ENCODE data around the gene GET4.
"Not testable (repeated sequence)": the region's sequence is repeated elsewhere in the genome, so short reads cannot be mapped to it uniquely, and the experiment has no call there.

GET4 gene

DNA sequence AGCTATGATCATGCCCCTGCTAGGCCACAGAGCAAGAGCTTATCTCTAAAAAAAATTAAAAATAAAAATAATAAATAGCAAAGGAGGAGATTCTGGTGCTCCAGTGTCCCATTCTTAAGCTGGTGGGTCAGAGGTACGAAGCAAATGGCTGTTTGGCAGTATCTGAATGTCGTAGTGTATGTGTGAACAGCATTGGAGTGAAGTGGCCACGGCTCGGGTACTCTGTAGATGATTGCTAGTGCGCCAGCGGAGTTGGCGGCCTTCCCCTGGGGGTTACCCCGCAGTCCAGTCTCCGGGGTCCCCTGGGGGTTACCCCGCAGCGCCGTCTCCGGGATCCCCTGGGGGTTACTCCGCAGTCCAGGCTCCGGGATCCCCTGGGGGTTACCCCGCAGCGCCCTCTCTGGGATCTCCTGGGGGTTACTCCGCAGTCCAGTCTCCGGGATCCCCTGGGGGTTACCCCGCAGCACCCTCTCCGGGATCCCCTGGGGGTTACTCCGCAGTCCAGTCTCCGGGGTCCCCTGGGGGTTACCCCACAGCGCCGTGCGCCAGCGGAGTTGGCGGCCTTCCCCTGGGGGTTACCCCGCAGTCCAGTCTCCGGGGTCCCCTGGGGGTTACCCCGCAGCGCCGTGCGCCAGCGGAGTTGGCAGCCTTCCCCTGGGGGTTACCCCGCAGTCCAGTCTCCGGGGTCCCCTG lies 29.2 kb upstream of the GET4 start:
- not testable (repeated sequence) for DNase-seq

DNA sequence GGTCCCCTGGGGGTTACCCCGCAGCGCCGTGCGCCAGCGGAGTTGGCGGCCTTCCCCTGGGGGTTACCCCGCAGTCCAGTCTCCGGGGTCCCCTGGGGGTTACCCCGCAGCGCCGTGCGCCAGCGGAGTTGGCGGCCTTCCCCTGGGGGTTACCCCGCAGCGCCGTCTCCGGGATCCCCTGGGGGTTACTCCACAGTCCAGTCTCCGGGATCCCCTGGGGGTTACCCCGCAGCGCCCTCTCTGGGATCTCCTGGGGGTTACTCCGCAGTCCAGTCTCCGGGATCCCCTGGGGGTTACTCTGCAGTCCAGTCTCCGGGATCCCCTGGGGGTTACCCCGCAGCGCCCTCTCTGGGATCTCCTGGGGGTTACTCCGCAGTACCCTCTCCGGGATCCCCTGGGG lies 28.6 kb upstream of the GET4 start:
- not testable (repeated sequence) for DNase-seq

DNA sequence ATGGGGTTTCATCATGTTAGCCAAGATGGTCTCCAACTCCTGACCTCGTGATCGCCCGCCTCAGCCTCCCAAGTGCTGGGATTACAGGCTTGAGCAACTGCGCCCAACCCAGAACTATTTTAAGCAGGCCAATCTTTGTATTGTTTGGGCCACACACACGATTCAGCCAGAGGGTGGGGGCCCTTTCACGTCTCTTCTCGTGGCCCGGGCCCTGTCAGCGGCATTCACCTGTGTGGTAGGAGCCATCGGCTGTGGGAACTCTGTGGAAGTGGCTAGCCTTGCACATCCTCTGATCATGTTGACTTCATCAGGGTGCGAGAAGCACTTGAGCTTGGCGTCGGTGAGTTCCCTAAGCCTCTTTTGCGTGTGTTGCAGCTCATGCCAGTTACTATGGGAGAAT lies 27.2 kb upstream of the GET4 start:
- no peak for DNase-seq

DNA sequence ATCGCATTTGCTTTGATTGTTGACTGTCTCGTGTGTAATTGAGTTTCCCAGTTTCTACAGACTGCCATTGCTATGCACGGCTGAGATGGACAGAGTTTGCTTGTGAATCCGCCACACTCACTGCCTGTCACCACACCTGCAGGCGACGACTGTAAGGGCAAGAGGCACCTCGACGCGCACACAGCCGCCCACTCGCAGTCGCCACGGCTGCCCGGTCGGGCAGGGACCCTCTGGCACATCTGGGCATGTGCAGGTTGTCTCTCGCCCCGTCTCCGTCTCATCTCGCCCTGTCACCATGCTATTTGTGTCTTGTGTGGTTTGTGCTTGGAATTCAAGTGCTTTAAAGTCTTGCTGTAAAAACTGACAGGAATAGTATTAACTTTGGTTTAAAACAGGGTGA lies 26.6 kb upstream of the GET4 start:
- no peak for DNase-seq

DNA sequence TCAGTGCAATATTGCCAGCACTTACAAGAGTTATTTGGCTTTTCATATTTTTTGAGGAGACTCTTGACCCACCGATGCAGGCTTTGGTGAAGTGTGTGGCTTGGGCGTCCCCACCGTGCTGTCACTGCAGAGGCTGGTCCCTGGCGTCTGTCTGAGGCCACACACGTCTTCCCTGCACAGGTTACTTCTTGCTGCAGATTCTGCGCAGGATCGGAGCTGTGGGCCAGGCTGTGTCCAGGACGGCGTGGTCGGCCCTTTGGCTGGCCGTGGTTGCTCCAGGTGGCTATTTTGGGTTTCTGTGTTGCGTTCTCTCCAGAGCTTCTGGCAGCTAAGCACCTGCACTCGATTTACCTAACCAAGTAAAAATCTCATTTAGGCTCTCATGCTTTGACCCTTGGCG lies 25.1 kb upstream of the GET4 start:
- no peak for DNase-seq

DNA sequence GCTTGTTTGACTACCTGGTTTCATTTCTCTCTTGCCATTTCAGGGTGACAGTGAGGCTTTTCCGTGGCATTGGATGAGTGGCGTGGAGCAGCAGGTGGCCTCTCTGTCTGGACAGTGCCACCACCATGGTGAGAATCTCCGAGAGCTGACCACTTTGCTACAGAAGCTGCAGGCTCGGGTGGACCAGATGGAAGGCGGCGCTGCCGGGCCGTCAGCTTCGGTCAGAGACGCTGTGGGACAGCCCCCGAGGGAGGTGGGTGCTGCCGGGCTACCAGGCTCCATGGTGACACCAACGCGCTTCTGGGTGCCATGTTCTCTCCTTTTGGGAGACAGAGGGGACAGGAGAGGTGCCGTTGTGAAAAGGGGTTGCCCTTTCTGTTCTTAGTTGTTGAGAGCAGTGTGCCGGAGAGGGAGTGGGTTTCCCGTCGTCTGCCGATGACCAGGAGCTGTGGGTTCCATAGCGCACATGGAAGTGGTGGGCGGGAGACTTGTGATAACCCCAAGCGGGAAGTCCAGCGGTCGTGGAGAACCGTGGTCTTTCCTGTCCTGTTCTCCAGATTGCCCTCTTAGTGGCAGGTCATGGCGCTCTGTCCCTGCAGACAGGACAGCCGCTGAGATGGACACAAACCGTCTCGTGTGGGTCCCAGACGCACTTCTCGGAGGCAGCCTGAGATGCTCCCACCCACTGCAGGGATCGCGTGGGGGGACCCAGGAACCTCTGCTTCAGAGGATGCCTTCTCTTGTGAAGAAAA lies 22.8 kb upstream of the GET4 start:
- DNase-seq: no peak

DNA sequence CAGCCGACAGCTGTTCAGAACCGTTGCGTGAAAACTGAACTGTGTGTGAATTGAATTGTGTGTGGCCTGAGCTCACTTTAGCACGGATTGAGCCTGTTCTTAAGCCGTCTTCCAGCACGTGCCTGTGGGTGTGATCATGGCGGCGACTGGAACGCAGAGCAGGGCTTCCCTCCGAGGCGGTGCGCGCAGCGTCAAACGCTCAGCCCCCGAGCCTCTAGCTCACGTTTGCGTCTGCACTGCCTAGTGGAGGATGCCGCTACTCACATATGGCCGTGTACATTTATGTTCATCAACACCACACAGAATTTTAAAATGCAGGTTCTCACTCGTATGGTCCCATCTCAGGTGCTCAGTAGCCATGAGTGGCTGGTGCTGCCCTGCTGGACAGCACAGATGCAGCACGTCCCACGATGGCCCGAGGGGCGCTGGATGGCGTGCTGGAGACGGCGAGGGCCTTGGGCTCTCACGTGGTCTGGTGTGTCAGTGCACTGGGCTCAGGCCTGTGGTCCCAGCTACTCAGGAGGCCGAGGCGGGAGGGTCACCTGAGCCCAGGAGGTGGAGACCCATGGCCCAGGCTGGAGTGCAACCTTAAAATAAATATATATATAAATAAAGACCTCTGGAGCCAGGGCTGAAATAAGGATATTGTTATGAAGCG lies 22.1 kb upstream of the GET4 start:
- DNase-seq: no peak

DNA sequence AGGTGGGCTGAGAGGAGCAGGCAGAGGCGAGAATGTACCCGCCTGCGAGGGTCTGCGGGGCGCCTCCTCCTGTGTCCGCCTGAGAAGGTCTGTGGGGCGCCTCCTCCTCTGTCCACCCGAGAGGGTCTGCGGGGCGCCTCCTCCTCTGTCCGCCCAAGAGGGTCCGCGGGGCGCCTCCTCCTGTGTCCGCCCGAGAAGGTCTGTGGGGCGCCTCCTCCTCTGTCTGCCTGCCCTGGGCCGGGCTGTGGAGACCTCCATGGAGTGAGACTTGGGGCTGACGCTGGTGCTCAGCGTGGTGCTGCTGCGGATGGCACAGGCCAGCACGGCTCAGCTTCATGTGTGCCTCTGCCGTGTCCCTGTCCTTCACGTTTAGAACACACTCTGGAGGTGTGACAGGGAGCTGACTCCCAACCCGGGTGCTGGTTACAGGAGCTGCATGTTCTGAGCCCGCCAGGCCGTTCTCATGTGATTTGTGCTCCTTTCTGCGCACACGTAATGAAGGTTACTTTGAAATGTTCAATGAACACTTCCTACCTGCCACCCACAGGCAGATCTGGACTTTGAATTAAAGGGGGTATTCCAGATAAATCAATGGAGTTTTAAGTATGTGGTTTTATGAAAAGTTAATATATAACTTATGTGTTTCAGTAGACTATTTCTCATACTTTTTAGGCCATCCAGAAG lies 20.5 kb upstream of the GET4 start:
- no peak for DNase-seq

DNA sequence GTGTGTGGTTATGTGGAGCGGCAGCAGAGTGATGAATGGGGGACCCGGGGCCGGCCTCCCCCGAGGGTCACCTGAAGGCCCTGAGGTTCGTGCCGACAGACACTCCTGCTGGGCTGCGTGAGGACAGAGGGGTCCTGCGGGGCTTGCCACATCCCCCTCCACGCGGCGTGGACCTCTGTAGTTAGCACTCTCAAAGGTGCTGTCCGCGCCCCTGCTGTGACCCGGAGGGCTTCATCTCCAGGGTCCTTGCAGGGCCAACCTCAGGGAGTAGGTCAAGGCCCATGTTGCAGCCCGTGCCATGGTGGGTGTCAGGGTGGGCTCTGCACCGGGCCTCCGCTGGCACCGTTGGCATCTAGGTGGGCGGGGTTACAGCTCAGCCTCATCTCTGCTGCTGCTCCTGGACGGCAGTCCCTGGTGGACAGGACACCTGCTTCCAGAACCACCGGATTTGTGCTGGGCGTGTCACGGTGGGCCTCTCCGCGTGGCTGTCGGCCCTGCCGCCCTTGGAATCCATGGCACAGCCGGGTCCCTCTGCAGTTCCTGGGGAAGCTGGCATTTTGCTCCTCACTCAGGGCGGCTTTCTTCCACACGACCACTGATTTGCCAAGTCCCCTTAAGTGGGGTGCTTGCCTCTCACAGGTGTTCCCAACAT lies 19.8 kb upstream of the GET4 start:
- no peak for DNase-seq

DNA sequence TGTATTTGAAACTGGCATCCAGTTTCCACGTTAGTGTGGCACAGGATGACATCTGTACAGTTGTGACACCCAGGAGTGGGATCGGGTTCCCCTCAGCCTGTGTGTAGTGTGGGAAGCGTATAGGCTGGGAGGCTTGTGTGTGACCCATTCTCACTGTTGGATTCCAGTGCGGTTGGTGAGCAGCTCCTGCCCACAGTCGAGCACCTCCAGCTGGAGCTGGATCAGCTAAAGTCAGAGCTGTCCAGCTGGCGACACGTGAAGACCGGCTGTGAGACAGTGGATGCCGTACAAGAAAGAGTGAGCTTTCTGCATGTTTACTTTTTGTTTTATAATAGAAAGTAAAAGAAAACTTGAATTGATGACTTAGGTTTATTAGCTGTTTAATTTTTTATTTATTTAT lies 18.7 kb upstream of the GET4 start:
- no peak for DNase-seq

DNA sequence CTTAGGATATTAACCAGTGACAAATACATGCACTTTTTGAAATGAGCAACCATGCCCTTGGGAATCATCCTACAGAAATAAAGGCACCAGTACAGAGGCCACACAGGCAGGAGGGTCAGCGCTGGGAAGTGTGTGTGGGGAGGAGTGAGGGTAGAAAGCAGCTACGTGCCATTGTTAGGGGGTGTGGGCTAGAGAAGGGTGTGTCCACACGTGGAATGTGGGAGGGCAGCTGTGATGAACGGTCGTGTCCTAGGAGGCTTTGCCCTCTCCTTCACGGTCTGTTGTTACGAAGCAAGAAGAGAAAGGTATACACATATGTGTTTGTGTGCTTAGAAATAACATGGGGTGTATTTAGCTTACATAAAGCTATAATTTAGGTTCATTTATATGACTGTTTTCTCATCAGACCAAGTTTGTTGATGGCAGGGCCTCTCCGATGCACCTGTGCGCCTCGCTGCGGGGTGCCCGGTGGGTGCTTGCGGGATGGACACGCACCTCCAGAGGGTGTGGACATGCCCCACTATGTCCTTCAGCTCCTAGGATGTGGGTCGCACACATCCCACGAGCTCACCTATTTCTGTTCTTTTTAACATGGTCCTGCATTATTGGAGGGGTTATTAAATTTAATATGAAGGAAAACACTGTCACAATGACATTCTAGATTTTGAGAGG lies 16.9 kb upstream of the GET4 start:
- DNase-seq: no peak

DNA sequence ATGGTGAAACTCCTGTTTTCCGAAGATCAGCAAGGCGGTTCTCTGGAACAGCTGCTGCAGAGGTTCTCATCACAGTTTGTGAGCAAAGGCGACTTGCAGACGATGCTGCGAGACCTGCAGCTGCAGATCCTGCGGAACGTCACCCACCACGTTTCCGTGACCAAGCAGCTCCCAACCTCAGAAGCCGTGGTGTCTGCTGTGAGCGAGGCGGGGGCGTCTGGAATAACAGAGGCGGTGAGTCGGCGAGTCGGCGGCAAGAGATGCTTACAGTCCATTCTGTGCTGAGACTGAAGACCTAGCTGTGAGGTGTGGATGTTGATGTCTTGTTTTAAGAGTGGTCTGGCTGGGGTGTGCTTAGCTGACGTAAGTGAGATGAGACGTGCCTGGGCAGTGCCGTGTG lies 16.2 kb upstream of the GET4 start:
- DNase-seq: no peak

DNA sequence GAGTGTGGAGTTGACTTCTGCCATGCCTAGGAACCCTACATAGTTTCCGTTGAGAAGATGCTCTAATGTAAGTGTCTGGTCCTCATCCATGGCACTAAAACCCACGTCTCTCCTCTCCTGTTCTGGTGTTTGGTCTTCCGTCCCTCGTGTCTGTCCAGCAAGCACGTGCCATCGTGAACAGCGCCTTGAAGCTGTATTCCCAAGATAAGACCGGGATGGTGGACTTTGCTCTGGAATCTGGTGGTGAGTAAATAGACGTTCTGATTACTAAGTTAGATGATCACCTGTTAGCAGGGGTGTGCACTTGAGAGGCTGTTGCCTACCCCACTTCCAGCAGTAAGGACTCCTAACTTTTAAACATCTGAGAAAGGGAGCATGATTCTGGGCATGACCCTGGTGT lies 15.1 kb upstream of the GET4 start:
- DNase-seq: no peak

DNA sequence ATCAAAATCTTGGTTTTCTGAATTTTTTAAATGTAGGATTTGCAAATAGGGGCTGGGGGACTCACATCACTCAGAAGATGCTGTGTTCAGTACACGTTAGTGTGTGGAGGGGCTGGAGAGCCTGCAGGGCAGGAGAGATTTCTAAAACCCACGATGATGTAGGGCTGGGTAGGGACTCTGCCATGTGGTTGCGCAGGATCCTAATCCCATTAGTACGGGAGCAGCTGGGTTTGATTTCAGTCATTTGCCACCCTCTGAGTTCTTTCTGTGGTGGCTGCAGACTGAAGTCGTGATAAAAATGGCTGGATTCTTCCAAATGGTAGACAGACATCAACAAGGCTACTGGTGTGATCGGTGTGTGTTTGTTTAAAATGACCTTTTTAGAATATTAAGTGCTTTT lies 14.2 kb upstream of the GET4 start:
- no peak for DNase-seq

DNA sequence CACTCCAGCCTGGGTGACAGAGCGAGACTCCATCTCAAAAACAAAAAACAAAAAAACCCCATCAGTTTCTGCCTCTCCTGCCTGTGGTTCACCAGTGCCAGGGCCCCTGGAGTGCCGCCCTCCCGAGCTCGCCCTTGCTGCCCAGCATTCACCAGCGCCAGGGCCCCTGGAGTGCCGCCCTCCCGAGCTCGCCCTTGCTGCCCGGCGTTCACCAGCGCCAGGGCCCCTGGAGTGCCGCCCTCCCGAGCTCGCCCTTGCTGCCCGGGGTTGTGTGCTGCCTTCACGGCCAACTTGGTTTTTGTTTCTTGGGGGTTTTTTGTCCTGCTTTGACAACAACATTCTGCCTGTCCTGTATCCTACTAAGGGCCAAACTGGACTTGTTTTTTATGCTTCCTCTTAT lies 13.2 kb upstream of the GET4 start:
- no peak for DNase-seq

DNA sequence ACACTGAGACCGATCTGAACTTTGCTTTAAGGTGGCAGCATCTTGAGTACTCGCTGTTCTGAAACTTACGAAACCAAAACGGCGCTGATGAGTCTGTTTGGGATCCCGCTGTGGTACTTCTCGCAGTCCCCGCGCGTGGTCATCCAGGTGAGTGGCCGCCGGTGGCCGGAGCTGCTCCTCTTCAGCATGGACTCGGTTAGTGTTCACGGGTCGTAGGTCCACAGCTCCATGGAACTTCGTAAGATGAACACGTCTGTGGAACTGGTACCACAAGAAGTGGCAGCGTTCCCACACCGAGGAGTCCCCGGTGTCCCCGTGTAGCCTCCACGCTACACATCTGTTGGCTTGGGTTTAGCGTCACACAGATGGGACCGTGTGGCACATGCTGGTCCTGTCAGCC lies 10.4 kb upstream of the GET4 start:
- DNase-seq: no peak

DNA sequence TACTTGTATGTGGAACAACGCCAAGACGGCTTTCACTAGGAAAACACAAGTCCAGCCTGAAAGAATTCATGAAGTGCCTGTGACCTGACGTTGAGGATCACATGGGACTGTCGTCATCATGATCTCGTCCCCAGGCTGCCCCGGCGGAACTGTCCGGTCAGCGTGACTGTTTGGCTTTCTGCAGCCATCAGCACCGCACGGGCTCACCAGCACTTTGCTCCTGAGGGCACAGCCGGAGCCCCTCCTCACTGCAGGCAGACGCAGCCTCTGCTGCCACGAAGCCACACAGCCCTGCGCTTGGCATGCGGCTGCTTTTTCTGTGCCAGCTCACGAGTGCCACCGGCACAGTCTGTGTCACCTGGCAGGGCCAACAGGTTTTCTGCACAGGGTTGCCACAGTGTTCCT lies 9.4 kb upstream of the GET4 start:
- DNase-seq: no peak

DNA sequence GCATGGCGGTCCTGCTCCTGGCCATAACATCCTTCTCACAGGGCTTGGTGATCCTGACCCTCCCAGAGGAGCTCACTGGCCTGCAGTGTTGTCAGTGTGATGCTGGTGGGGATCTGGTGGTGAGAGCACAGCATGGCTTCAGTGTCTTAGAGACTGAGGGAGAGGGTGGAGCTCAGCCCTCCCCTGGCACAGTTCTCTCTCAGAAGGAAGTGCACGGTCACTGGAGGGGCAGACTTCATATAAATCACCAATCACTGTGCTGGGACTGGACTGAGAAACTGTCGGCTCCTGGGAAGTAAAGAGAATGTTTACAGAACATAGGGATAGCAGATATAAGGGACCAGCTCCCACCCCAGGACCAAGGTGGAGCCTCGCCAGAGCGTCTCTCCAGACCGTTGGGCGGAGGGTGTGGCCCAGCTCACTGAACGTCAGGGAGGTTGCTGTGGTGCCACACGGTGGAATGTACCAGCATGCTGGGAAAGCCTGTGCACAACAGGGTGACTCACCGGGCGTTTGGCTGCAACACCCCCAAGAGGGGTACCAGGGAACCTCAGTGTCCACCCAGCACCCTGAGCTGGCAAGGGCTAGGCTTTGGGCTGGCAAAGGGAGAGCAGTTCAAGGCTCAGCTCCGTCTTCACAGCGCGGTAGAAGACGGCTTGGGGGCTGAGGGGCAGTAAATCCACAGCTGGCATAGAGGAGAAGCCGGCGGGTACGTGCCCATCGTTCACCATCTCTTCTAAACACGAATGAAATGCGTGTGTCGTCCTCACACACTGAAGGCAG lies 8.8 kb upstream of the GET4 start:
- DNase-seq: no peak

DNA sequence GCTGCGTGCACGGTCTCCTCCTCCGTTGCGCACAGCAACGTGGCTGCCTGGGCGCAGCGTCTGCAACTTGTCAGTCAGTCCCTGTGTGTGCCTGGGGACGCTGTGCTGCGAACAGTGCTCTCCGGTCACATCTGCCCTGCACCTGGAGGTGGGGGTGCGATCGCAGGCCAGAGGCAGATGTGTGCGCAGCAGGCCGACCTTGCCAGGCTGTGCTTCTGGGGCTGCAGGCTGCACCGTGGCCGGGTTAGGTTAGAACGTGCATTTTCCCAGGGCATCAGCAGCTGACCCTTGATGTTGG lies 8.2 kb upstream of the GET4 start:
- no peak for DNase-seq

DNA sequence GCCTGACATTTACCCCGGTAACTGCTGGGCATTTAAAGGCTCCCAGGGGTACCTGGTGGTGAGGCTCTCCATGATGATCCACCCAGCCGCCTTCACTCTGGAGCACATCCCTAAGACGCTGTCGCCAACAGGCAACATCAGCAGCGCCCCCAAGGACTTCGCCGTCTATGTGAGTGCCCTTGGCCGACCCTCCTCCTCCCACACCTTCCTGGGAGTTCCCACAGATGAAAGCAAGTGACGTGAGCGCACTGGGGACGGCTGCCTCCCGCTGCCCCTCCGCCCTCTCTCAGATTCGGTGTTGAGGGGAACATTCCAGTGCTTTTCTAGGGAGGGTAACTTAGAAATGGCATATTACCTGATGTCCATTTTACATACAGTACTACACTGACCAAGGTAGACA lies 7.0 kb upstream of the GET4 start:
- no peak for DNase-seq

DNA sequence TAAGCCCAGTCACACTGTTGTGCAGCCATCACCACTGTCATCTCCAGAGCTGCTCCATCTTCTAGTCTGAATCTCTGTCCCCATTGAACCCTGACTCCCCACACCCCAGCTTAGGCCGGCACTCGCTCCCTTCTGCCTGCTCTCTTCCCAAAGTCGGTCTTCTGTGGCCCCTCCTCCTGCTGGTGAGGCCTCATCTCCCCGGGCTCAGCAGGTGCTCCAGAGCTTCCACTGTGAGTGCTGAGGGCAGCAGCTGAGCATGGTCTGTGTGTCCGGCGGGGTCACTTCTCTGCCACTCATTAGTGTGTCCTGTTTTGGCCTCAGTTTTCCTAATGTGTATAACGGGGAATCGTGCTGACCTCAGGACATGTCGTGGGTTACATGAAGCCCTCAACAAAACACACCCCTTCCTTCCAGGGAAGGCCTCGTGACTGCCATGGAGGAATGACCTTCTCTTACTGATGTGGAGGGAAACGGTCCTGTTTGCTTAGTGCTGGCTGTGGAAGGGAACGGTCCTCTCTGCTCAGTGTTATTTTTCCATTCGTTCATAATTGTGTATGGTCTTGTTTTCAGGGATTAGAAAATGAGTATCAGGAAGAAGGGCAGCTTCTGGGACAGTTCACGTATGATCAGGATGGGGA lies 4.3 kb upstream of the GET4 start:
- DNase-seq: no peak

DNA sequence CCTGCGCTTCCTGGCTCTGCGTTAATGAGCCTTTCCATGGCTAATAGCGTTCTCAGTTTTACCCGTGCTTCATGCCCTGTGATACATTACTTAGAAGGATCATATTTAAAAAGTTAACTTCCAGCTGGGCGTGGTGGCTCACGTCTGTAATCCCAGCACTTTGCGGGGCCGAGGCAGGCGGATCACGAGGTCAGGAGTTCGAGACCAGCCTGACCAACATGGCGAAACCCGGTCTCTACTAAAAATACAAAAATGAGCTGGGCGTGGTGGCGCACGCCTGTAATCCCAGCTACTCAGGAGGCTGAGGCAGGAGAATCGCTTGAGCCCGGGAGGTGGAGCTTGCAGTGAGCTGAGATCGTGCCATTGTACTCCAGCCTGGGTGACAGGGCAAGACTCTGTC lies 3.7 kb upstream of the GET4 start:
- not testable (repeated sequence) for DNase-seq
